B cell (primary cell): ENCODE measurements around the gene TM2D1. TPM values are rescaled to one million over a fixed set of nuclear protein-coding genes. Genes with fewer than 3 reads are reported as not detected.

Source experiments
- ATAC-seq: fragments of 200-7000 bp; cut with Tn5 transposase; one replicate; pipeline ENCODE4 v1.10.0; 2021; ENCODE audit warnings: low read depth, mild to moderate bottlenecking, moderate number of reproducible peaks, moderate library complexity
- CTCF ChIA-PET: fragments of 350-600 bp; sonication (Branson Sonifier 250); formaldehyde crosslinking; loops from one replicate; lab custom pipeline; 2021; ENCODE audit warnings: antibody characterized with exemption, inconsistent platforms; lab: Charles Lee
- POLR2A ChIA-PET: fragments of 350-600 bp; sonication (Branson Sonifier 250); formaldehyde crosslinking; loops from one replicate; lab custom pipeline; 2021; ENCODE audit warnings: antibody characterized with exemption; lab: Charles Lee
- DNase-seq: peaks from one replicate; pipeline ENCODE4 v3.0.0; 2013
- H2AFZ ChIP-seq: 2 replicates; pipeline ENCODE4 v1.6.1; 2012; ENCODE audit warnings: mild to moderate bottlenecking, low read depth, low read length; ENCODE audit not compliant: insufficient read depth, poor library complexity, severe bottlenecking
- H3K27ac ChIP-seq, 2 donors: 1 replicate in 1 of 2; 2 replicates in 1 of 2; pipeline ENCODE4 v1.5.1; 2012 to 2013; ENCODE audit warnings: low read length in 2 of 2, mild to moderate bottlenecking in 2 of 2, moderate library complexity in 1 of 2
- H3K27me3 ChIP-seq, 4 experiments: fragments of 200-600 bp in 1 of 4; sonication (generic) in 1 of 4; replicated peaks in 1 of 4; 1 replicate in 2 of 4; 2 replicates in 2 of 4; pipeline versions ENCODE4 v1.6.1 to v1.7.0; 2013 to 2016; ENCODE audit warnings: low read length in 3 of 4, mild to moderate bottlenecking in 2 of 4, mixed read lengths in 1 of 4, moderate library complexity in 1 of 4; ENCODE audit not compliant: insufficient read depth in 4 of 4, control insufficient read depth in 3 of 4; ENCODE audit errors: control extremely low read depth in 1 of 4
- H3K36me3 ChIP-seq, 2 experiments: replicated peaks in 1 of 2; 1 replicate in 1 of 2; 2 replicates in 1 of 2; pipeline versions ENCODE4 v1.6.1 to v1.7.1; 2013; ENCODE audit warnings: low read length in 1 of 2; ENCODE audit not compliant: insufficient read depth in 2 of 2, control insufficient read depth in 1 of 2; ENCODE audit errors: control extremely low read depth in 1 of 2, extremely low read depth in 1 of 2
- H3K4me1 ChIP-seq, 2 donors: fragments of 200-600 bp in 1 of 2; sonication (generic) in 1 of 2; 1 replicate in 1 of 2; 2 replicates in 1 of 2; pipeline versions ENCODE4 v1.5.1 to v1.6.1; 2013 to 2017; ENCODE audit warnings: low read length in 2 of 2; ENCODE audit not compliant: control insufficient read depth in 2 of 2, insufficient read depth in 2 of 2
- H3K4me2 ChIP-seq: replicated peaks from 2 replicates; pipeline ENCODE3; 2012; ENCODE audit warnings: mild to moderate bottlenecking, low read depth, low read length; ENCODE audit not compliant: poor library complexity, severe bottlenecking
- H3K4me3 ChIP-seq, 5 experiments: fragments of 200-600 bp in 1 of 5; sonication (generic) in 1 of 5; 1 replicate in 3 of 5; 2 replicates in 2 of 5; pipeline versions ENCODE4 v1.5.1 to v1.7.0; 2011 to 2016; ENCODE audit warnings: low read length in 4 of 5, mild to moderate bottlenecking in 4 of 5, low read depth in 2 of 5, control low read depth in 1 of 5, moderate library complexity in 1 of 5; ENCODE audit not compliant: insufficient read depth in 1 of 5; ENCODE audit errors: control extremely low read depth in 1 of 5, extremely low read depth in 1 of 5
- H3K79me2 ChIP-seq: fragments of 200-600 bp; sonication (generic); one replicate; pipeline ENCODE4 v1.6.0; 2016; ENCODE audit warnings: low read length; ENCODE audit not compliant: control insufficient read depth, insufficient read depth
- H3K9ac ChIP-seq: fragments of 200-600 bp; sonication (generic); 2 replicates; pipeline ENCODE4 v1.6.1; 2017; ENCODE audit warnings: mild to moderate bottlenecking, low read length, moderate library complexity
- H3K9me3 ChIP-seq, 3 donors: one replicate each; pipeline versions ENCODE4 v1.6.1 to v1.7.1; 2013; ENCODE audit warnings: low read length in 2 of 3; ENCODE audit not compliant: control insufficient read depth in 2 of 3, insufficient read depth in 1 of 3; ENCODE audit errors: control extremely low read depth in 1 of 3
- H4K20me1 ChIP-seq: 2 replicates; pipeline ENCODE4 v1.6.0; 2012; ENCODE audit warnings: mild to moderate bottlenecking, low read length; ENCODE audit not compliant: insufficient read depth, control insufficient read depth, poor library complexity, severe bottlenecking
- H3K27ac Mint-ChIP-seq: one replicate; pipeline ENCODE4 v1.8.0; 2021; ENCODE audit warnings: mixed read lengths
- H3K27me3 Mint-ChIP-seq: one replicate; pipeline ENCODE4 v1.8.0; 2021; ENCODE audit warnings: mixed read lengths
- H3K4me1 Mint-ChIP-seq: one replicate; pipeline ENCODE4 v1.8.0; 2021; ENCODE audit warnings: mixed read lengths
- H3K4me3 Mint-ChIP-seq: one replicate; pipeline ENCODE4 v1.8.0; 2021; ENCODE audit warnings: mixed read lengths
- H3K9me3 Mint-ChIP-seq: one replicate; pipeline ENCODE4 v1.8.0; 2022; ENCODE audit warnings: mixed read lengths; ENCODE audit not compliant: insufficient read depth
- CTCF ChIP-seq: fragments of 200-600 bp; IDR thresholded peaks from one replicate; pipeline ENCODE4 v1.8.0; 2022; ENCODE audit warnings: antibody characterized with exemption, mild to moderate bottlenecking
- EZH2 ChIP-seq: IDR thresholded peaks from 2 replicates; pipeline ENCODE4 v1.6.1; 2012; ENCODE audit warnings: borderline replicate concordance, low read depth, mild to moderate bottlenecking, moderate library complexity, low read length; ENCODE audit not compliant: insufficient read depth, poor library complexity, severe bottlenecking
- WGBS: methylation state at CpG from one replicate; pipeline ENCODE4 v1.1.5; 2013; ENCODE audit warnings: missing lambda C conversion rate; ENCODE audit not compliant: insufficient coverage; 5-methylcytosine and 5-hydroxymethylcytosine counted together
- intact Hi-C: fragments of 100-400 bp; cut with micrococcal nuclease; formaldehyde crosslinking; loops from one replicate; pipeline ENCODE4 v1.10.0; 2022
- polyA minus RNA-seq: library from RNA; depleted of rRNA, polyadenylated mRNA; stranded (reverse); fragments of >200 nt; gene quantifications from 2 replicates; pipeline ENCODE4 v1.2.3, GENCODE V29; 2012
- polyA plus RNA-seq: library from polyadenylated mRNA; depleted of rRNA; stranded (reverse); fragments of >200 nt; gene quantifications from 2 replicates; pipeline ENCODE4 v1.2.3, GENCODE V29; 2012
- total RNA-seq, 2 donors: library from RNA; stranded (reverse); fragments of 120-200 nt in 1 of 2; gene quantifications; 1 replicate in 1 of 2; 2 replicates in 1 of 2; pipeline versions ENCODE4 v1.2.3 to v1.2.4, GENCODE V29; 2013 to 2022

Gene TM2D1
- total RNA-seq (53.3 and 58.5 TPM in 2 replicates), polyA plus RNA-seq (30.8 and 43.6 TPM in 2 replicates), polyA minus RNA-seq (17.0 and 25.8 TPM in 2 replicates)
- 45.8 TPM for total RNA-seq (2013)

GRCh38 chr1:61724813-61725694 lies at the start of gene TM2D1:
Gene TM2D1, minus strand, starts transcription at chr1:61725141. Its CDS starts 21 bp downstream, at chr1:61725120.
- Mint-ChIP-seq H3K27me3 (no peaks in the 10 kb centered on the region), H3K9me3 (no peaks in the 10 kb centered on the region), H3K4me1 (peaks cover 24% of the 10 kb centered on the region), H3K4me3 (peak within 1 kb of the TSS; percentile 96), H3K27ac (peak within 1 kb of the TSS; percentile 96)
- Histone ChIP-seq H2AFZ (peak within 1 kb of the TSS; percentile 95), H3K9me3 (no peaks in the 10 kb centered on the region), H3K4me3 (peak within 1 kb of the TSS; percentile 76 to 99 (median 97)), H3K79me2 (peaks cover 63% of the 10 kb centered on the region), H3K4me1 (peaks cover 9 to 13% of the 10 kb centered on the region in 2 donors), H3K27ac (peak within 1 kb of the TSS; percentile 86 to 93), H3K4me2 (peak within 1 kb of the TSS; percentile 89), H4K20me1 (peaks cover 4% of the 10 kb centered on the region), H3K9ac (peak within 1 kb of the TSS; percentile 98), H3K27me3 (peaks cover 0 to 2% (median 0%) of the 10 kb centered on the region in 4 experiments), H3K36me3 (peaks cover 0 to 2% of the 10 kb centered on the region in 2 experiments)
- intact Hi-C loops = loop anchor here (1.0 to 5.0 kb wide), 2 partner anchors 17 to 648 kb away; partner anchors contain the start of gene PATJ
- CTCF ChIA-PET = no interaction called here
- TF ChIP-seq CTCF (no peak), EZH2 (no peak)
- WGBS = 0% methylated on average over 36 of the region's 45 CpGs
- ATAC-seq (peak; percentile 98), DNase-seq (peak; percentile 91)
- POLR2A ChIA-PET = interaction anchor here (0.7 kb wide), 1 partner anchor 18 kb away, joined by 3 read pairs; no protein-coding TSS in a partner anchor

GRCh38 chr1:61770131-61770530 lies 45.2 kb upstream of the TM2D1 start:
- Histone ChIP-seq H3K27me3 (no peaks in the 10 kb centered on the region), H3K9ac (no peak overlapping the region), H4K20me1 (no peaks in the 10 kb centered on the region), H3K4me2 (no peak overlapping the region), H2AFZ (no peak overlapping the region), H3K4me1 (no peaks in the 10 kb centered on the region), H3K79me2 (no peaks in the 10 kb centered on the region), H3K27ac (no peak overlapping the region), H3K4me3 (no peak overlapping the region), H3K36me3 (peaks cover 0 to 8% of the 10 kb centered on the region in 2 experiments), H3K9me3 (no peaks in the 10 kb centered on the region)
- H3K4me3 Mint-ChIP-seq = no peak overlapping the region
- ChIA-PET POLR2A (no interaction called here), CTCF (no interaction called here)
- TF ChIP-seq CTCF (no peak), EZH2 (no peak)
- intact Hi-C loops = no loop called here
- no peak overlapping the region for H3K27ac Mint-ChIP-seq
- H3K9me3 Mint-ChIP-seq = no peaks in the 10 kb centered on the region
- no peaks in the 10 kb centered on the region for H3K4me1 Mint-ChIP-seq
- DNase-seq (no peak), ATAC-seq (no peak)
- WGBS = no CpG with 5 or more reads among the region's 1 CpG
- no peaks in the 10 kb centered on the region for H3K27me3 Mint-ChIP-seq
